Endothelial cell of umbilical vein (primary cell): ENCODE measurements around the gene FBXO24.

Experiments used
- CTCF ChIP-seq, 2 donors: IDR thresholded peaks; 1 replicate in 1 of 2; 2 replicates in 1 of 2; pipeline ENCODE4 v1.5.1; 2011; ENCODE audit warnings: low read length in 2 of 2, mild to moderate bottlenecking in 2 of 2, moderate library complexity in 2 of 2, control low read depth in 1 of 2, inconsistent platforms in 1 of 2, low read depth in 1 of 2; ENCODE audit not compliant: insufficient read depth in 1 of 2; ENCODE audit errors: extremely low read depth in 1 of 2
- POLR2AphosphoS5 ChIP-seq: IDR thresholded peaks from 2 replicates; pipeline ENCODE4 v1.6.1; 2012; ENCODE audit warnings: low read depth, mild to moderate bottlenecking, control low read depth, low read length, moderate library complexity; ENCODE audit not compliant: insufficient read depth

- TF ChIP-seq CTCF (IDR thresholded peaks at IDR 0.05; ENCODE audit: extremely low read depth in 1 of 2, insufficient read depth in 1 of 2, low read depth in 1 of 2, low read length in 2 of 2) (no peak), POLR2AphosphoS5 (no peak)
Observed at GRCh38 chr7:100584683-100585510, 1.2 kb upstream of the FBXO24 start.
